Esophagus squamous epithelium (tissue), 4 donors: Measurements from ENCODE around the gene DIS3L2.

Experiments
- POLR2A ChIP-seq, 4 donors: fragments of 450-650 bp; IDR thresholded peaks; one replicate each; pipeline ENCODE4 v1.6.1; 2017; ENCODE audit warnings: antibody characterized with exemption in 4 of 4, mild to moderate bottlenecking in 4 of 4, moderate library complexity in 3 of 4
- TF ChIP-seq, protein P1 (sequence below), 6 experiments: fragments of 450-650 bp in 4 of 6; fragments of 200-600 bp in 2 of 6; sonication (generic) in 2 of 6; IDR thresholded peaks; one replicate each; pipeline ENCODE4 v1.5.1; 2016 to 2019; ENCODE audit warnings: antibody characterized with exemption in 6 of 6, mild to moderate bottlenecking in 4 of 6, moderate library complexity in 4 of 6

DNA sequence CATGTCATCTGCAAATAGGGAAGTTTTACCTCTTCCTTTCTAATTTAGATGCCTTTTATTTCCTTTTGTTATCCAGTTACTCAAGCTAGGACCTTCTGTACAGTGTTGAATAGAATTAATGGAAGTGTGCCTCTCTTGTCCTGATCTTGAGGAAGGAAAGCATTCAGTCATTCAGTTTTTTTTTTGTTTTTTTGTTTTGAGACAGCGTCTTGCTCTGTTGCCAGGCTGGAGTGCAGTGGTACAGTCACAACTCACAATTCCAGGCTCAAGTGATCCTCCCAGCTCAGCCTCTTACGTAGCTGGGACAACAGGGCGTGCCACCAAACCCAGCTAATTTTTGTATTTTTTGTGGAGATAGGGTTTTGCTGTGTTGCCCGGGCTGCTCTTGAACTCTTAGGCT is 213.1 kb downstream of the DIS3L2 start:
- TF ChIP-seq, protein P1, sequence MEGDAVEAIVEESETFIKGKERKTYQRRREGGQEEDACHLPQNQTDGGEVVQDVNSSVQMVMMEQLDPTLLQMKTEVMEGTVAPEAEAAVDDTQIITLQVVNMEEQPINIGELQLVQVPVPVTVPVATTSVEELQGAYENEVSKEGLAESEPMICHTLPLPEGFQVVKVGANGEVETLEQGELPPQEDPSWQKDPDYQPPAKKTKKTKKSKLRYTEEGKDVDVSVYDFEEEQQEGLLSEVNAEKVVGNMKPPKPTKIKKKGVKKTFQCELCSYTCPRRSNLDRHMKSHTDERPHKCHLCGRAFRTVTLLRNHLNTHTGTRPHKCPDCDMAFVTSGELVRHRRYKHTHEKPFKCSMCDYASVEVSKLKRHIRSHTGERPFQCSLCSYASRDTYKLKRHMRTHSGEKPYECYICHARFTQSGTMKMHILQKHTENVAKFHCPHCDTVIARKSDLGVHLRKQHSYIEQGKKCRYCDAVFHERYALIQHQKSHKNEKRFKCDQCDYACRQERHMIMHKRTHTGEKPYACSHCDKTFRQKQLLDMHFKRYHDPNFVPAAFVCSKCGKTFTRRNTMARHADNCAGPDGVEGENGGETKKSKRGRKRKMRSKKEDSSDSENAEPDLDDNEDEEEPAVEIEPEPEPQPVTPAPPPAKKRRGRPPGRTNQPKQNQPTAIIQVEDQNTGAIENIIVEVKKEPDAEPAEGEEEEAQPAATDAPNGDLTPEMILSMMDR (IDR thresholded peaks at IDR 0.05): no peak
- no peak for TF ChIP-seq POLR2A (IDR thresholded peaks at IDR 0.05)
